GM18870 (cell line): Measurements from ENCODE around the gene KCNG4.

Experiments
- ATAC-seq: cut with Tn5 transposase; IDR thresholded peaks from one replicate; pipeline ENCODE4 v1.9.1; 2021; ENCODE audit warnings: moderate library complexity; ENCODE audit not compliant: unreplicated experiment

The KCNG4 gene, protein sequence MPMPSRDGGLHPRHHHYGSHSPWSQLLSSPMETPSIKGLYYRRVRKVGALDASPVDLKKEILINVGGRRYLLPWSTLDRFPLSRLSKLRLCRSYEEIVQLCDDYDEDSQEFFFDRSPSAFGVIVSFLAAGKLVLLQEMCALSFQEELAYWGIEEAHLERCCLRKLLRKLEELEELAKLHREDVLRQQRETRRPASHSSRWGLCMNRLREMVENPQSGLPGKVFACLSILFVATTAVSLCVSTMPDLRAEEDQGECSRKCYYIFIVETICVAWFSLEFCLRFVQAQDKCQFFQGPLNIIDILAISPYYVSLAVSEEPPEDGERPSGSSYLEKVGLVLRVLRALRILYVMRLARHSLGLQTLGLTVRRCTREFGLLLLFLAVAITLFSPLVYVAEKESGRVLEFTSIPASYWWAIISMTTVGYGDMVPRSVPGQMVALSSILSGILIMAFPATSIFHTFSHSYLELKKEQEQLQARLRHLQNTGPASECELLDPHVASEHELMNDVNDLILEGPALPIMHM

GRCh38 chr16:84239909-84240308 lies at the start of gene KCNG4:
TSS of gene KCNG4 (minus strand) at chr16:84240012. CDS start at chr16:84237485, 2,527 bp downstream.
- no peak for ATAC-seq

DNA sequence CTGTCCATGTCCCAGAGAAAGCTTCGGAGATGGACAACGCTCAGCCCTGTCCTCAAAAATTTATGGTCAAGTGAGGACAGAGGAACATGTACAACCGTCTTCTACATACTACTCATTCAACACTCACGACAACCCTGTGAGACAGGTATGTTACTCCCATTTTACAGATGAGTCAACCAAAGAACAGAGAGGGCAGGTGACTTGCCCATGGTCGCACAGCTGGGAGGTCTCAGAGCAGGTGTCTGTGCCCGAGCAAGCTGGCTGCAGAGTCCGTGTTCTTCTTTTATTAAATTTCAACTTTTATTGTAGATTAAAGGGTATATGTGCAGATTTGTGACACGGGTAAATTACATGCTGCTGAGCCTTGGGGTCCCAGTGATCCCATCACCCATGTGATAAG lies 49.1 kb upstream of the KCNG4 start:
- no peak for ATAC-seq

DNA sequence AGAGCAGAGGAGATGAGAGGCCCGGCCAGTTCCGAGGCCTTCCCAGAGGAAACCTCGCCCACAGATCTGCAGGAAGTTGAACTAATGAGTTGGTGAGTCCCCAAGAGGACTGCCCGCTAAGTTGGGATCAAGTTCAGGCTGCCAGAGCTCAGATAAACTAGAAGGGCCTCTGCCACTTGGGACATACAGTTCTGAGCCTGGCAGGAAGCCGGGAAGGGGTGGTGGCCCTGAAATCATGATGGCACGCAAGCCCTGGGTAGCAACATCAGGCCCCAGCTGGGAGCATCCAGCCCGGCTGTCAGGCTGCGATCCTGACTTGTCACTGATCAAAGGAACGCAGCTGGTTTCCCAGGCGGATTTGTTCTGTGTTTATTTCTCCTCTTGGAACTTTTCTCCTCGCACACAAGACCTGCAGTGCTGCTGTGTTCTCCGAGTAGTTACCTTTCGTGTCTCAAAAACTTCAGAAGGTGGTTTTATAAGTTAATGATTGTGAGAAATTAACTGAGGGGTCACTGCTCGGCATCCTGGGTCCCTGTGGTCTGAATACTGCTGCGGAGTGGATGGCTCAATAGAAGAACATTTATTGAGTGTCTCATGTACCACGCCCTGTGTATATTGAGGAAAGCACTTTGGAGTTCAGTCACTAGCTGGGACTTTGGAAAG lies 46.9 kb upstream of the KCNG4 start:
- no peak for ATAC-seq

- no peak for ATAC-seq
Measured at GRCh38 chr16:84284154-84284722, 44.4 kb upstream of the KCNG4 start.

DNA sequence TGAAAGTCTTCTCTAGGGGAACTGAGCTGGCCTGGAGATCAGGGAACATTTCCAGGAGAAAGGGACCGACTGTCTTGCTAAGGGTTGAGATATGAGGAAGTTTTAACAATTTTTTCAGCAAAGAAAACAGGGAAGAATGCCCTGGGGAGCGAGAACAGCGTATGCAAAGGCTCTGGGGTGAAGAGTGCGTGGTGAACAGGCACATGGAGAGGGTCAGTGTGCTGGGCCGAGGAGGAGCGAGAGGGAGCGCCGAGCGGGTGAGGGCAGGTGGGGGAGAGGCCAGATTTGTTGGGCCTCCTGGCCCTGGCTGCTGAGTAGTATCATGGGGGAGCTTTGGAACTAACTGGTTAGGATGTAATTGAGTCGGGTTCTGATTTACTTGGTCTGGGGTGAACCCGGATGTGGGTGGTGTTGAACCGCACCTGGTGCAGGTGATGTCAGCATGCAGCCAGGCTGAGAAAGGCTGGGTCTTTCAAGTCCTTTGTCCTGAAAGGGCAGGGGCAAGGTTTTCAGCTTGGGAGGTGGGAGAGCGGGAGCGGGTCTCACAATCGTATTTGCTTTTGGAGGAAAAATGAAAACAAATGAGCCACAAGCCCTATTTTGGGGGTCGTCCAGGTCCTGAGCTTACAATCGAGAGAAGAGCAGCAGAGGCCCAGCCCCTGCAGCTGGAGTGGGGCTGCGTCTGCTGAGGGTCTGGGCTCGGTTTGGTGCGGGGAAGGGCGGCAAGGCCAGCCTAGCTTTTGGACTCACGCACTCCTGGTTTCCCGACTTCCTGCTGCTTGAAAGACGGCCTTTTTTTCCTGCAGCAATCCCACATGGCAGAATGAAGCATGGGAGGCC lies 43.7 kb upstream of the KCNG4 start:
- ATAC-seq = no peak

GRCh38 chr16:84282533-84282932 lies 42.7 kb upstream of the KCNG4 start:
- no peak for ATAC-seq

DNA sequence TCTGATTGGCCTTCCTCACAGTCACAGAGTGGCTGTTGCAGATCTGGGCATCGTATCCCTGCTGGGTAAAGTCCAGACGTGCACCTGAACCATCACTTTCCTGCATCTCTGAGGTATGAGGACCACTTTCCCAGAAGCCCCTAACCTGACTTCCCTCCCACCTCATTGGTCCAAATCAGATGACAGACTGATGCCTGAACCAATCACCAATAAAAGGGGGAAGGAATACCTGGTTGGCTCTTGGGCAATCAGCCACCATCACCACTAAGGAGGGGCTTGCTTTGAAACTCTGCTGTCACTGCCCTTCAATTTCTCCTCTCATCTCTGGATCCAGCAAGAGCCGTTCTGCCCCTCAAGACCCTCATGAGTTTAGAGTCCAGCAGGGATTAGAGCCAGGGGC lies 41.3 kb upstream of the KCNG4 start:
- no peak for ATAC-seq

DNA sequence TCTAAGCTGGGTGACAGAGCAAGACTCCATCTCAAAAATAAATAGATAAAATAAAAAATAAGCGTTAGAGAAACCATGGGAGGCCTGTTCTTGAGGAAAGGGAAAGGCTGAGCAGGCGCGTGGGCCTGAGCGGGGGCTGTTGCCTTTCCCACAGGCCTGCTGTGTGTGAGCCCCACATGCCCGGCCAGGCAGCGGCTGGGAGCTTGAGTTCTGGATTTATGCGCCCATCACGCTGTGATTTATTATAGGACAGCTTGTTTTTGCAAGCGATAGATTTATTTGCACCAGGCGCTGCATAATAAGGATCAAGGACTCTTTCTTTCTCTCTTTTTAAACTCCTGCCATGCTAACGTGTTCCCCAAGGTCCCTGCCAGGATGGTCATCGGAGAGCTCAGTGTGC lies 40.1 kb upstream of the KCNG4 start:
- no peak for ATAC-seq

DNA sequence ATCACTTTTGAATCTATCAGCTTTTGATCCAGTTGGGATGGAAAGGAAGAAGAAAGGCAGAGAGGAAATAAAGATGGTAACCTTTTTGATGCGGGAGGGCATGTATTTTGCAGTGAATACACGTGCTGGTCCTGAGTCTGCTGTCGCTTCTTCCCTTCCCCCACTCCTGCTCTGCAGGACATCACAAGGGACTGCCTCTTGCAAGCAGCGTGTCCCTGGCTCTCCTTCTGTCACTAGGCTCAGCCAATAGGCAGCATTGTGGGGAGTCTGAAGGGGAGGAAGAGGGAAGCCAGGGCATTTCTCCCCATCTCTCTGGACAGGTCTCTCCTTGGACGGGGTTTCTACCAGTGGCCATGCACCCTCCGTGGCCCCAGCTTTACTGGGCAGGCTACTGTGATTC lies 39.2 kb upstream of the KCNG4 start:
- no peak for ATAC-seq

- ATAC-seq = no peak
Measured at GRCh38 chr16:84278333-84278732, 38.5 kb upstream of the KCNG4 start.

GRCh38 chr16:84277244-84277823 lies 37.5 kb upstream of the KCNG4 start:
- ATAC-seq = no peak

GRCh38 chr16:84275585-84276151 lies 35.9 kb upstream of the KCNG4 start:
- no peak for ATAC-seq

DNA sequence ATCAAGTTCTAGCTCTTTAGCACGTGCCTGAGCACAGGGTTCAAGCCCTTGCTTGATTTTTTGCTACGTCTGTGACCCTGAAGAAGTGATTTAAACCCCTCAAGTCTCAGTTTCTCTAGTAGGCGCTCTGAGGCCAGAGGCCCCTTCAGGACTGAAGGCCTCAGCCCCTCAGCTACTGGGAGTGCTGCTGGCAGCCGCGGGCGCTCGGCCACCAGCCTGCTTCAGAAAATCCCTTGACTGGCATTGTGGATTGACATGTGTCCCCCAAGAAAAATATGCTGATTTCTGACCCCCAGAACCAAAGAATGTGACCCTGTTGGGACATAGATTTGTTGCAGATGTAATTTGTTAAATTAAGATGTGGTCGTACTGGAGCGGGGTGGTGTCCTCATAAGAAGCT lies 34.7 kb upstream of the KCNG4 start:
- ATAC-seq = no peak

- no peak for ATAC-seq
Measured at GRCh38 chr16:84272740-84273320, 33.0 kb upstream of the KCNG4 start.

- no peak for ATAC-seq
Measured at GRCh38 chr16:84271866-84272265, 32.1 kb upstream of the KCNG4 start.

DNA sequence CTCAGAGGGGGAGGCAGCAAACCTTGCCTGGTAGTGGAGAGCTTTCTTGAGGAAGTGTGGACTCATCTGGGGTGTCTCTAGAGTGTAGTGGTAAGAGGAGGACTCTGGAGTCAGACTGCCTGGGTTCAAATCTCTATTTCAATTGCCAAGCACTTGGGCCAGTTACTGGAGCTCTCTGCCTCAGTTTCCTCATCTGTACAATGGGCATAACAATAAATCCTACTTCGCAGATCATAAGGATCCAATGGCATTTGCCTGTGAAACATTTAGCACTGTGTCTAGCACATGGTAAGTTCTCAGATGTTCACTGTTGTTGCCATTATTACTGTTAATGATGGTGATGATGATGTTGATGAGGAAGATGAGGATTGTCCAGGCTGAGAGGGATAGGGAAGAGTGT lies 31.2 kb upstream of the KCNG4 start:
- no peak for ATAC-seq

- ATAC-seq = no peak
Measured at GRCh38 chr16:84270531-84270930, 30.7 kb upstream of the KCNG4 start.

GRCh38 chr16:84270071-84270470 lies 30.3 kb upstream of the KCNG4 start:
- no peak for ATAC-seq

- no peak for ATAC-seq
Measured at GRCh38 chr16:84268291-84269040, 28.7 kb upstream of the KCNG4 start.
